C4-2B (cell line): ENCODE results near the gene GPER1.

Experiments used
- CTCF ChIP-seq: fragments of 450-650 bp; conservative IDR thresholded peaks from 2 replicates; pipeline ENCODE4 v1.5.1; 2017; ENCODE audit warnings: mild to moderate bottlenecking
- ZFX ChIP-seq: fragments of 450-650 bp; IDR thresholded peaks from 2 replicates; pipeline ENCODE4 v1.6.1; 2017

- TF ChIP-seq CTCF (no peak), ZFX (no peak)
Observed at GRCh38 chr7:1093916-1094508, 6.1 kb downstream of the GPER1 start.
